HepG2 (cell line): Measurements from ENCODE around the gene FSIP1. TPM values are rescaled to one million over a fixed set of nuclear protein-coding genes. Genes with fewer than 3 reads are reported as not detected.
A peak's percentile ranks its signal among the peaks of the same experiment; 100 is the strongest.

ENCODE experiments used
- BORCS8-MEF2B ChIP-seq: sonication (generic); formaldehyde crosslinking; IDR thresholded peaks from 2 replicates; pipeline ENCODE4 v1.8.0; 2022; ENCODE audit warnings: mild to moderate bottlenecking, missing genetic modification reagents
- ETV5 ChIP-seq: IDR thresholded peaks from 2 replicates; pipeline ENCODE4 v1.6.1; 2018; ENCODE audit warnings: missing biosample characterization, missing genetic modification reagents, inconsistent platforms, borderline replicate concordance
- NKX3-1 ChIP-seq: sonication (generic); formaldehyde crosslinking; IDR thresholded peaks from 2 replicates; pipeline ENCODE4 v1.5.0; 2020; ENCODE audit warnings: missing genetic modification reagents
- NR3C1 ChIP-seq: sonication (generic); formaldehyde crosslinking; IDR thresholded peaks from 2 replicates; pipeline ENCODE4 v1.4.0; 2020; ENCODE audit warnings: missing genetic modification reagents
- RARA ChIP-seq: IDR thresholded peaks from 2 replicates; pipeline ENCODE4 v1.6.1; 2016; ENCODE audit warnings: missing genetic modification reagents, missing compliant biosample characterization
- RFX1 ChIP-seq: fragments of 450-650 bp; IDR thresholded peaks from 2 replicates; pipeline ENCODE4 v1.6.1; 2017
- ZNF101 ChIP-seq: sonication (generic); formaldehyde crosslinking; IDR thresholded peaks from 2 replicates; pipeline ENCODE4 v1.4.0; 2020; ENCODE audit warnings: mild to moderate bottlenecking, low read depth, missing genetic modification reagents, borderline replicate concordance
- ZNF713 ChIP-seq: sonication (generic); formaldehyde crosslinking; IDR thresholded peaks from 2 replicates; pipeline ENCODE4 v1.4.0; 2020; ENCODE audit warnings: mild to moderate bottlenecking, missing genetic modification reagents
- polyA plus RNA-seq, 8 experiments: library from polyadenylated mRNA; depleted of rRNA in 3 of 8; stranded (reverse) in 7 of 8; unstranded in 1 of 8; fragments of >200 nt; fragmentation: Illumina TruSeq in 4 of 8; extraction: Trizol in 4 of 8; gene quantifications; 2 replicates each; pipeline versions ENCODE4 v1.2.1 to v1.2.3, GENCODE V29; 2011 to 2016; ENCODE audit warnings: low read depth in 4 of 8, missing spikeins in 1 of 8, mixed read lengths in 1 of 8; ENCODE audit not compliant: insufficient read depth in 1 of 8
- total RNA-seq, 5 experiments: library from RNA; depleted of rRNA; stranded (reverse); fragments of >200 nt; fragmentation: Illumina TruSeq; extraction: Trizol; gene quantifications; 2 replicates each; pipeline ENCODE4 v1.2.3, GENCODE V29; 2016; ENCODE audit warnings: low read depth in 1 of 5
- TF ChIP-seq, protein P1 (sequence below): sonication (generic); formaldehyde crosslinking; IDR thresholded peaks from 2 replicates; pipeline ENCODE4 v1.4.0; 2020; ENCODE audit warnings: missing genetic modification reagents, borderline replicate concordance
- TF ChIP-seq, protein P2 (sequence below): sonication (generic); formaldehyde crosslinking; IDR thresholded peaks from 2 replicates; pipeline ENCODE4 v1.5.0; 2020; ENCODE audit warnings: missing genetic modification reagents

FSIP1 gene
- total and polyA plus RNA-seq, 2 of the 13 experiments (the other 11 are each of a cell fraction or from before 2014, with no cell fraction given): 0.18 TPM; not detected in 1

DNA sequence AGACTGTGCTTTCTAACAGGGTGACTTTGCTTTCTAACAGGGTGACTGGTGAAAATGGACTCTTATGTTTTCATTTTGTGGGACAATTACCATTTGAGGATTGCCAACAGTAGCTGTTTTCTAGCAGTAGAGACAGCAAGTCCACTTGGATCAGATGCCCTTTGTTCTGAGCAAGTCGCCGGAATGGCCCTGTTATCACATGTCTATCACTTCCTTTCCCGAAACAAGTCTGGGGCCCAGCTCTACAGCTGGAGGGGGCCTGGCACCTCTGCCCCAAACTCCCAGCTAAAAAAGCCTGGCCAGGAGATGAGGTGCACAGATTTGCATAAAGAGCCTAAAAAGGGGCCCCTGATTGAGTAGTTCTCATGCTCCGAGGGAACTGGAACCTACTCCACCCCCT lies 157.2 kb downstream of the FSIP1 start (continued):
- TF ChIP-seq, protein P1, sequence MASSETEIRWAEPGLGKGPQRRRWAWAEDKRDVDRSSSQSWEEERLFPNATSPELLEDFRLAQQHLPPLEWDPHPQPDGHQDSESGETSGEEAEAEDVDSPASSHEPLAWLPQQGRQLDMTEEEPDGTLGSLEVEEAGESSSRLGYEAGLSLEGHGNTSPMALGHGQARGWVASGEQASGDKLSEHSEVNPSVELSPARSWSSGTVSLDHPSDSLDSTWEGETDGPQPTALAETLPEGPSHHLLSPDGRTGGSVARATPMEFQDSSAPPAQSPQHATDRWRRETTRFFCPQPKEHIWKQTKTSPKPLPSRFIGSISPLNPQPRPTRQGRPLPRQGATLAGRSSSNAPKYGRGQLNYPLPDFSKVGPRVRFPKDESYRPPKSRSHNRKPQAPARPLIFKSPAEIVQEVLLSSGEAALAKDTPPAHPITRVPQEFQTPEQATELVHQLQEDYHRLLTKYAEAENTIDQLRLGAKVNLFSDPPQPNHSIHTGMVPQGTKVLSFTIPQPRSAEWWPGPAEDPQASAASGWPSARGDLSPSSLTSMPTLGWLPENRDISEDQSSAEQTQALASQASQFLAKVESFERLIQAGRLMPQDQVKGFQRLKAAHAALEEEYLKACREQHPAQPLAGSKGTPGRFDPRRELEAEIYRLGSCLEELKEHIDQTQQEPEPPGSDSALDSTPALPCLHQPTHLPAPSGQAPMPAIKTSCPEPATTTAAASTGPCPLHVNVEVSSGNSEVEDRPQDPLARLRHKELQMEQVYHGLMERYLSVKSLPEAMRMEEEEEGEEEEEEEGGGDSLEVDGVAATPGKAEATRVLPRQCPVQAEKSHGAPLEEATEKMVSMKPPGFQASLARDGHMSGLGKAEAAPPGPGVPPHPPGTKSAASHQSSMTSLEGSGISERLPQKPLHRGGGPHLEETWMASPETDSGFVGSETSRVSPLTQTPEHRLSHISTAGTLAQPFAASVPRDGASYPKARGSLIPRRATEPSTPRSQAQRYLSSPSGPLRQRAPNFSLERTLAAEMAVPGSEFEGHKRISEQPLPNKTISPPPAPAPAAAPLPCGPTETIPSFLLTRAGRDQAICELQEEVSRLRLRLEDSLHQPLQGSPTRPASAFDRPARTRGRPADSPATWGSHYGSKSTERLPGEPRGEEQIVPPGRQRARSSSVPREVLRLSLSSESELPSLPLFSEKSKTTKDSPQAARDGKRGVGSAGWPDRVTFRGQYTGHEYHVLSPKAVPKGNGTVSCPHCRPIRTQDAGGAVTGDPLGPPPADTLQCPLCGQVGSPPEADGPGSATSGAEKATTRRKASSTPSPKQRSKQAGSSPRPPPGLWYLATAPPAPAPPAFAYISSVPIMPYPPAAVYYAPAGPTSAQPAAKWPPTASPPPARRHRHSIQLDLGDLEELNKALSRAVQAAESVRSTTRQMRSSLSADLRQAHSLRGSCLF (CRISPR knock-in tag): no peak
- TF ChIP-seq, protein P2, sequence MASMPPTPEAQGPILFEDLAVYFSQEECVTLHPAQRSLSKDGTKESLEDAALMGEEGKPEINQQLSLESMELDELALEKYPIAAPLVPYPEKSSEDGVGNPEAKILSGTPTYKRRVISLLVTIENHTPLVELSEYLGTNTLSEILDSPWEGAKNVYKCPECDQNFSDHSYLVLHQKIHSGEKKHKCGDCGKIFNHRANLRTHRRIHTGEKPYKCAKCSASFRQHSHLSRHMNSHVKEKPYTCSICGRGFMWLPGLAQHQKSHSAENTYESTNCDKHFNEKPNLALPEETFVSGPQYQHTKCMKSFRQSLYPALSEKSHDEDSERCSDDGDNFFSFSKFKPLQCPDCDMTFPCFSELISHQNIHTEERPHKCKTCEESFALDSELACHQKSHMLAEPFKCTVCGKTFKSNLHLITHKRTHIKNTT (CRISPR knock-in tag): no peak
- TF ChIP-seq NKX3-1 (CRISPR knock-in tag) (no peak), ZNF101 (no peak), ZNF713 (no peak), BORCS8-MEF2B (no peak), NR3C1 (CRISPR knock-in tag) (no peak), ETV5 (CRISPR knock-in tag) (no peak; the same call in 1 of the 2 replicates), RFX1 (no peak), RARA (CRISPR knock-in tag) (peak; percentile 32; the same call in 1 of the 2 replicates)
